NT2/D1 (cell line): ENCODE measurements around the gene KAZN.

Experiments used
- SUZ12 ChIP-seq: IDR thresholded peaks from 2 replicates; pipeline ENCODE4 v1.6.1; 2011; ENCODE audit not compliant: insufficient read length, insufficient read depth; ENCODE audit errors: extremely low read depth
- YY1 ChIP-seq: IDR thresholded peaks from 2 replicates; pipeline ENCODE4 v1.6.1; 2011; ENCODE audit not compliant: insufficient read length, insufficient read depth
- ZNF274 ChIP-seq: IDR thresholded peaks from 2 replicates; pipeline ENCODE4 v1.6.1; 2011; ENCODE audit warnings: mild to moderate bottlenecking, low read depth, low read length

DNA sequence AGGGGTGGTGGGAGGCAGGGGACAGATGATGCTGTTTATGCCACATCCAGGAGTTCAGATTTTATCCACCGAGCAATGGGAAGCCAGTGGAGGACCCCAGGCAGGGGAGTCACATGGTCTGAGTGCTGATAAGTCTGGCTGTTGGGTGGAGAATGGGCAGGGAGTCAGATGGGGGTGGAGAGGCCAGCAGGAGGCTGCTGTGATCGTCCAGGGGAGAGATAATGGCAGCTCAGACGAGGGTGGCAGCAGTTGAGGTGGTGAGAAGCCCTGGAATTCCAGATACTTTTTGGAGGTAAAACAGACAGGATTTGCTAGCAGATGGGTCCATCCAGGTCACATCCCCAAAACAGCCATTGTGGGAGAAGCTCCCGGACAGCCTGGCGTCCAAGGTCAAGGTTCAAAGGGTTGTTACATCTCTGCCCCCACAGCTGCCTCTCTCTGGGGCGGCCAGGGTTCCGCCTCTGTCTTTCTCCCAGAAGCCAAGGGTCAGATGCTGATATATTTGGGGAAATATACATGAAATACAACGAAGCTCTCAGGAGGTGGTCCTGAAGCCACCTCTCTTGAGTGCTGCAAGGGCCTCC is 303.0 kb downstream of the KAZN start:
- TF ChIP-seq SUZ12 (no peak), ZNF274 (no peak), YY1 (no peak)
